GM19099 (cell line): Measurements from ENCODE around the gene SLC5A3.

Experiments
- POLR2A ChIP-seq: IDR thresholded peaks from 3 replicates; pipeline ENCODE4 v1.6.1; 2011; ENCODE audit warnings: low read depth; ENCODE audit not compliant: insufficient read length; ENCODE audit errors: extremely low read depth

SLC5A3 gene

DNA sequence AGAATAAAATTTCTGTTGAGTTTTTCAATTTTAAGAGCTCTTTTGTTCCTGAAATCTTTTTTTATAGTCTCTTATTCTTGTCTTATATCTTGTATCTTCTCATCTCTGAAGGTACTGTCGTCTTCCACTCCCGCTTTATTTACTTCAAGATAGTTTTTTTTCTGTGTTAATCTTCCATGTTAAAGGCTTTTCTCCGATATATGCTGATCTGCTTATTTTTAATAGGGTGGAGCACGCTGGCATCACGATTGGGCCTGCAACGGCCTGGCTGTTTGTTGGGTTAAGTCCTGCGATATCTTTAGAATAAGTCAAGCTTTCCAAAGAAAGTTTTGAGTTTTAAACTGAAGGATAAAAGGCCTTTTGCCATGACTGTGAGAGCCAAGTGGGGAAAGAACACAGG, 35.7 kb downstream of the SLC5A3 start:
- no peak for TF ChIP-seq POLR2A

DNA sequence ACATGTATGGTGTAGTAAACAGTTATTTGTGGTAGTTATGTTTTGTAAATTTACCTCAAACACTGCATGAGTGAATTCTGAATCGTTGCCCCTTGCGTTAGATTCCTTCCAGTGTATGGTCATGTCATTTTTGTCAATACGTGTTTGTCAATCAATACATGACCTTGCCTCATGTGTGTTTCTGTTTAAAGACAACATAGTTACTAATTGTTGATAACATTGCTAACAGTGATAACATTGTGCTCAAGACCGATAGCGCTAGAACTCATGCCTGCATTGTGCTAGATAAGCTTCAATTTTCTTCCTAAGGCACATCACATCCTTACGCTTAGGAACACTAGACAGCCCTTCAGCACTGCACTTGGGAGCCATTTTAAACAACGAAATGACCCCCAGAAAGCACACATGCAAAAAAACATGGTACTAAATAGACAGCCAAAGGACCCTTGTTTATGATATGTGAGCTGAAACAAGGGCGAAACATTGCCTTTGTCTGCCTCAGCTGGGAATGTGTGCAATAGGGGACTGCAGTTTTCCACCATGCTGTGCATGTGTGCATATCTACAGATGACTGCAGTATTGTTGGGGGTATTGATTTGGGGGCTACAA, 37.3 kb downstream of the SLC5A3 start:
- no peak for TF ChIP-seq POLR2A

DNA sequence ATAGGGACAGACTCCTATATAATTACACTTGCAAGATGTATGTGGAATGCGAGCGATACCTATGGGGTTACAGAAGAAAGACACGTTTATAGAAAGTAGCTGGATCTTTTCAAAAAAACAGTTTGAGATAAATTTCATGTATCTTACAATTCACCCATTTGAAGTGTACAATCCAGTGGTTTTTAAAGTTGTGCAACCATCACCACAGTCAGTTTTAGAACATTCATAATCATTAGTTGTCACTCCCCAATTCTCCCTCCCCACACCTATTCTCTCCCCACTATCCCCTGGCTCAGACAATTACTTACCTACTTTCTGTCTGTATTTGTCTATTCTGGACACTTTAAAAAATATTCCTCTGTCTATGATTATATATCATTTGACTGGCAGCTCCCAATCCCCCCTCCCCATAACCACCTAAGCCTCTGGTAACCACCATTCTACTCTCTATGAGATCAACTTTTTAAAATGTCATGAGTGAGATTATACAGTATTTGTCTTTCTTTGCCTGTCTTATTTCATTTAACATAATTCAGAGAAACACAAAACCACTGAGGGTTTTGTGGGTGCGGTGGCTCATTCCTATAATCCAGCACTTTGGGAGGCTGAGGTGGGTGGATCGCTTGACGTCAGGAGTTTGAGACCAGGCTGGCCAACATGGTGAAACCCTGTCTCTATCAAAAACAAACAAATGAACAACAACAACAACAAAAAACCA, 39.1 kb downstream of the SLC5A3 start:
- no peak for TF ChIP-seq POLR2A

DNA sequence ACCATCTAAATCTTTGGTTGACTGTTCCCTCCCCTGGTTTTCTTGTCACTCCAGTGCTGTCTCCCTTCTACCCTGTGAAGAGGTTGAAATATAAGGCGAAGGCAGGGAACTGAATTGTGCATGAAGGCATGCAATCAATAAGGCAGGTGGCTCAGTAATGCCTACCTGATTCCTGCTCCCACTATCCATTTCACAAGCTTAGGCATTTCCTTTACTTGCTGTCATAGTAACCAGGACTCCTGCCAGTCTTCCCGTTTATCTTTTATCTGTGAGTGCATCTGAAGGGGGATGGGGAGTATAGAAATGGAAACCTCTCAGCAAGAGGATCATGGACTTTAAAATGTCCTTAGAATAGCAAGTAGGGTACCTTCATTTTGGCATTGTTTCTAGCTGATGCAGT, 40.5 kb downstream of the SLC5A3 start:
- no peak for TF ChIP-seq POLR2A

DNA sequence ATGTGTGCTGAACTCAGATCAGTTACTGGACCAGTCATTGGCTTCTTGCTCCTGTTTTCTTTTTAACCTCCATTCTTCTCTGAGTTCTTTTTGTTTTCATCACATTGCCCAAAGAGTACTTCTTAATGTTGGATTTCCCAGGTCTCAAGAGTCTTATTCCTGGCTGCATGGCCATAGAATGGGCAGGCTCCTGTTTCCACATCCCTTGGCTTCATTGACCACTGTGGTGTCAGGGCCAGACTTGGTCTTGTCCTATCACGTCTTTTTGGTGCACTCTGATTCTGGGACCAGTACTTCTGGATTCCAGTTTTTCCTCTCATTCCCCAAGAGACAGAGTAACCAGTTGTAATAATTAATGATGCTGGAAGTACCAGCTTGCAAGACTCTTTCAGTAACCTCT, 41.8 kb downstream of the SLC5A3 start:
- TF ChIP-seq POLR2A: no peak

DNA sequence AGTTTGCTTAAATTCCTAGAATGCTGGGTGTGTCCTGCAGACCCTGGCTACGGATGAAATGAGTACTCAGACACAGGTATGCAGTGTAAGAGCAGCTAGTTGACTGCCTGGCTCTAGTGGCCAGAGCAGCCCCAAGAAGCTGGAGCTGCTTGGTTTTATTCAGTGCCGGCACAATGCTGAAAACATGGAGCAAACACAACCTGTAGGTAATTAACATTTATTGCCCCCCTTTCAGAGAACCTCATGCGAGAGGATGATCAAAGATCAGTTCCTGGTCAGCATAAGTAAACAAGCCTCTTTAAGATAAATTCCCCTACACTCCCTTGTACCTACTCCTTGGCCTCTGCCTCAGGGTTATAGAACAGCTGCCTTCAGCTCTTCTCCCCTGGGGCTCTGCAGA, 43.2 kb downstream of the SLC5A3 start:
- no peak for TF ChIP-seq POLR2A

DNA sequence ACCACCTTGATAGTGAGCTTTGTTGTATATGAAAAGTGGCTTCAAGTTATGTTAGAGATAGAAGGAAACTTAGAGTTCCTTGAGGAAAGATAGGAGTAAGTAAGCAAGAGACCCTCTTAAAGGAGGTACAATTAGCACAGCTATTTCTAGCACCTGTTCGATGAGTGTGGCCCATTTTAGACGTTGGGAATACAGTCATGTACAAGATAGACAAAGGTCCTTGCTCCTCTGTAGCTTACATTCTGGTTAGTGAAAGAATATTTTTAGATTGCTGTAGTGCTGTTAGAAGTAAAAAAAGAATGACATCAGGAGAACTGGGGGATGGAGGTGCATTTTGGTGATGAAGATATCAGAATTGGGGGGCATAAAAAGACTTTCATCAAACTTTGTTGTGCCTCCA, 47.5 kb downstream of the SLC5A3 start:
- no peak for TF ChIP-seq POLR2A

DNA sequence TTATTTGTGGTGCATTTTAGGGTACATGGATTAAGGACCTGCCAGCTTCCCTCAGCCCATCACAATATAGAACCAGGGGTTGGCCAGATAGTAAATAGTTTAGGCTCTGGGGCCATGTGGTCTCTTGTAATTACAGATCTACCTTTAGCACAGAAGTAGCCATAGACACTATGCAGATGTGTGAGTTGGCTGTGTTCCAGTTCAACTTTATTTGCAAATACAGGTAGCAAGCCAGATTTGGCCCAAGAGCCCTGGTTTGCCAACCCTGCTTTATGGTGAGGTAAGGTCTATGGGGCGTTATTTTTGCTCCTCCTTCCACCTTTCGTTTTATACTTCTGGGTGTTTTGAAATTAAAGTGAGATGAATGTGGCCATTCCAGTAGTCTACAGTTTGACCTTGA, 48.7 kb downstream of the SLC5A3 start:
- no peak for TF ChIP-seq POLR2A
